ENCODE data around the gene APOD.

- TF ChIP-seq BCL11A (IDR thresholded peaks at IDR 0.05; ENCODE audit: low read depth in 2 of 2, low read length in 2 of 2) (no peak), YY1 (IDR thresholded peaks at IDR 0.05; ENCODE audit: low read depth, low read length) (no peak), EZH2 (IDR thresholded peaks at IDR 0.05; ENCODE audit: low read depth, low read length, severe bottlenecking) (no peak), FOSL1 (IDR thresholded peaks at IDR 0.05; ENCODE audit: insufficient read depth, low read depth, low read length) (no peak), CTCF (IDR thresholded peaks at IDR 0.05; ENCODE audit: control extremely low read depth in 1 of 3, insufficient read depth in 1 of 3, low read depth in 1 of 3, low read length in 3 of 3) (no peak), EP300 (IDR thresholded peaks at IDR 0.05; ENCODE audit: borderline replicate concordance in 1 of 2, low read depth in 2 of 2, low read length in 2 of 2) (no peak), ATF3 (IDR thresholded peaks at IDR 0.05; ENCODE audit: insufficient read depth, low read depth, low read length) (no peak)
Measured at GRCh38 chr3:195570344-195570743, 13.4 kb downstream of the APOD start.
